GM23338 (cell line): Measurements from ENCODE around the gene C2orf49. TPM values are rescaled to one million over a fixed set of nuclear protein-coding genes. Genes with fewer than 3 reads are reported as not detected.

Experiments used
- ATAC-seq: fragments of 200-7000 bp; cut with Tn5 transposase; 3 replicates; pipeline ENCODE4 v1.9.1; 2020
- DNase-seq: peaks from one replicate; pipeline ENCODE4 v3.0.0-alpha.2; 2015; ENCODE audit warnings: low spot score
- H2AFZ ChIP-seq: fragments of 200-600 bp; sonication (generic); 2 replicates; pipeline ENCODE4 v1.8.0; 2016; ENCODE audit warnings: antibody characterized with exemption, mild to moderate bottlenecking, moderate library complexity
- H3F3A ChIP-seq: fragments of 200-600 bp; sonication (generic); replicated peaks from 2 replicates; pipeline ENCODE4 v1.8.0; 2017; ENCODE audit warnings: antibody characterized with exemption, mixed run types, low read depth
- H3K27ac ChIP-seq: fragments of 200-600 bp; sonication (generic); 2 replicates; pipeline ENCODE4 v1.6.1; 2016; ENCODE audit warnings: low read depth
- H3K27me3 ChIP-seq: fragments of 200-600 bp; sonication (generic); 2 replicates; pipeline ENCODE4 v1.8.0; 2016; ENCODE audit warnings: mild to moderate bottlenecking, mixed run types, moderate library complexity; ENCODE audit not compliant: insufficient read depth
- H3K36me3 ChIP-seq: fragments of 200-600 bp; sonication (generic); 2 replicates; pipeline ENCODE4 v1.8.0; 2016; ENCODE audit warnings: mild to moderate bottlenecking; ENCODE audit not compliant: insufficient read depth
- H3K4me1 ChIP-seq: fragments of 200-600 bp; sonication (generic); 2 replicates; pipeline ENCODE4 v1.8.0; 2016; ENCODE audit warnings: mild to moderate bottlenecking, moderate library complexity; ENCODE audit not compliant: insufficient read depth
- H3K4me2 ChIP-seq: fragments of 200-600 bp; sonication (generic); 2 replicates; pipeline ENCODE4 v1.7.1; 2017; ENCODE audit warnings: mixed run types
- H3K4me3 ChIP-seq: fragments of 200-600 bp; sonication (generic); 2 replicates; pipeline ENCODE4 v1.6.1; 2016; ENCODE audit warnings: mixed run types
- H3K79me2 ChIP-seq: fragments of 200-600 bp; sonication (generic); replicated peaks from 2 replicates; pipeline ENCODE4 v1.8.0; 2017; ENCODE audit warnings: mild to moderate bottlenecking; ENCODE audit not compliant: insufficient read depth
- H3K9me2 ChIP-seq: fragments of 200-600 bp; sonication (generic); 2 replicates; pipeline ENCODE4 v1.8.0; 2017; ENCODE audit not compliant: insufficient read depth
- H4K20me1 ChIP-seq: fragments of 200-600 bp; sonication (generic); replicated peaks from 2 replicates; pipeline ENCODE4 v1.8.0; 2017; ENCODE audit warnings: mild to moderate bottlenecking; ENCODE audit not compliant: insufficient read depth
- H3K27ac Mint-ChIP-seq: 2 replicates; pipeline ENCODE4 v1.8.0; 2020; ENCODE audit warnings: inconsistent platforms, mild to moderate bottlenecking, moderate library complexity, mixed read lengths
- H3K27me3 Mint-ChIP-seq: 3 replicates; pipeline ENCODE4 v1.8.0; 2022; ENCODE audit warnings: low read depth, mild to moderate bottlenecking, moderate library complexity, mixed read lengths, inconsistent platforms; ENCODE audit not compliant: insufficient read depth, poor library complexity
- H3K36me3 Mint-ChIP-seq: 3 replicates; pipeline ENCODE4 v1.8.0; 2021; ENCODE audit warnings: low read depth, mild to moderate bottlenecking, inconsistent platforms, moderate library complexity, mixed read lengths
- H3K4me1 Mint-ChIP-seq: 3 replicates; pipeline ENCODE4 v1.8.0; 2020; ENCODE audit warnings: mild to moderate bottlenecking, inconsistent platforms, mixed read lengths
- H3K4me3 Mint-ChIP-seq: 3 replicates; pipeline ENCODE4 v1.8.0; 2021; ENCODE audit warnings: moderate library complexity, mild to moderate bottlenecking, inconsistent platforms, mixed read lengths
- H3K9me3 Mint-ChIP-seq: 3 replicates; pipeline ENCODE4 v1.8.0; 2020; ENCODE audit warnings: moderate library complexity, mild to moderate bottlenecking, inconsistent platforms, mixed read lengths
- CTCF ChIP-seq, 2 experiments: fragments of 200-600 bp in 1 of 2; sonication (generic) in 1 of 2; conservative IDR thresholded peaks; 2 replicates each; pipeline versions ENCODE4 v1.5.1 to v1.6.1; 2016 to 2017; ENCODE audit warnings: antibody characterized with exemption in 2 of 2, low read depth in 2 of 2, mild to moderate bottlenecking in 2 of 2, moderate library complexity in 1 of 2
- ETS1 ChIP-seq: IDR thresholded peaks from 2 replicates; pipeline ENCODE4 v1.6.1; 2016; ENCODE audit warnings: antibody characterized with exemption
- EZH2phosphoT487 ChIP-seq: fragments of 200-600 bp; sonication (generic); IDR thresholded peaks from one replicate; pipeline ENCODE4 v1.8.1; 2018; ENCODE audit warnings: antibody characterized with exemption; ENCODE audit not compliant: unreplicated experiment
- JUNB ChIP-seq: IDR thresholded peaks from one replicate; pipeline ENCODE4 v1.6.1; 2016; ENCODE audit warnings: antibody characterized with exemption; ENCODE audit not compliant: unreplicated experiment
- NANOG ChIP-seq: IDR thresholded peaks from 2 replicates; pipeline ENCODE4 v1.6.1; 2016; ENCODE audit warnings: antibody characterized with exemption, borderline replicate concordance
- POLR2AphosphoS5 ChIP-seq: IDR thresholded peaks from 2 replicates; pipeline ENCODE4 v1.6.1; 2016; ENCODE audit warnings: antibody characterized with exemption, low read depth
- REST ChIP-seq: IDR thresholded peaks from one replicate; pipeline ENCODE4 v1.6.1; 2018; ENCODE audit warnings: antibody characterized with exemption; ENCODE audit not compliant: unreplicated experiment
- STAT1 ChIP-seq: IDR thresholded peaks from one replicate; pipeline ENCODE4 v1.6.1; 2016; ENCODE audit warnings: antibody characterized with exemption; ENCODE audit not compliant: unreplicated experiment
- ZNF114 ChIP-seq: fragments of 250-450 bp; sonication (Bioruptor Pico); IDR thresholded peaks from 2 replicates; pipeline ENCODE4 v1.5.0; 2020; ENCODE audit warnings: mild to moderate bottlenecking, moderate library complexity
- ZNF331 ChIP-seq: fragments of 250-450 bp; sonication (Bioruptor Pico); IDR thresholded peaks from 2 replicates; pipeline ENCODE4 v1.5.0; 2020; ENCODE audit warnings: low read depth, mild to moderate bottlenecking, moderate library complexity
- polyA plus RNA-seq: library from polyadenylated mRNA; unstranded; fragments of >200 nt; fragmentation: Nextera tagmentation; extraction: Ambion mirVana; gene quantifications from 2 replicates; pipeline ENCODE4 v1.2.1, GENCODE V29; 2016
- total RNA-seq: library from RNA; depleted of rRNA; stranded (reverse); fragments of >200 nt; shearing (Covaris generic); gene quantifications from 2 replicates; pipeline ENCODE4 v1.2.3, GENCODE V29; 2014

Gene C2orf49
- total and polyA plus RNA-seq, 2 experiments from 2014 or later: 19.6 to 33.8 TPM

GRCh38 chr2:105385731-105386540 lies 48.6 kb downstream of the C2orf49 start:
- Histone ChIP-seq H4K20me1 (peaks cover 5% of the 10 kb centered on the region; the same call in 1 of the 2 replicates), H3K4me3 (no peak overlapping the region), H3K36me3 (no peaks in the 10 kb centered on the region), H3K9me2 (no peaks in the 10 kb centered on the region), H3F3A (no peaks in the 10 kb centered on the region), H3K4me1 (no peaks in the 10 kb centered on the region), H3K27ac (no peak overlapping the region), H3K27me3 (no peaks in the 10 kb centered on the region), H3K4me2 (no peak overlapping the region), H3K79me2 (peaks cover 40% of the 10 kb centered on the region), H2AFZ (no peak overlapping the region)
- ATAC-seq (no peak), DNase-seq (no peak)
- no peak overlapping the region for H3K27ac Mint-ChIP-seq
- H3K4me3 Mint-ChIP-seq: no peak overlapping the region
- H3K36me3 Mint-ChIP-seq: peaks cover 34% of the 10 kb centered on the region
- TF ChIP-seq POLR2AphosphoS5: no peak
- TF ChIP-seq JUNB: no peak
- TF ChIP-seq ZNF331 (CRISPR knock-in tag): no peak
- TF ChIP-seq STAT1: no peak
- no peak for TF ChIP-seq REST
- TF ChIP-seq EZH2phosphoT487: no peak
- TF ChIP-seq NANOG: no peak
- no peaks in the 10 kb centered on the region for H3K9me3 Mint-ChIP-seq
- no peaks in the 10 kb centered on the region for H3K4me1 Mint-ChIP-seq
- H3K27me3 Mint-ChIP-seq: no peaks in the 10 kb centered on the region

- H3K9me3 Mint-ChIP-seq: no peaks in the 10 kb centered on the region
- Histone ChIP-seq H3K4me3 (no peak overlapping the region), H3K9me2 (no peaks in the 10 kb centered on the region), H3K79me2 (peaks cover 53% of the 10 kb centered on the region), H3K4me2 (no peak overlapping the region), H3F3A (no peaks in the 10 kb centered on the region), H3K36me3 (no peaks in the 10 kb centered on the region), H3K4me1 (no peaks in the 10 kb centered on the region), H4K20me1 (no peaks in the 10 kb centered on the region), H3K27ac (no peak overlapping the region), H2AFZ (no peak overlapping the region), H3K27me3 (no peaks in the 10 kb centered on the region)
- no peak overlapping the region for H3K4me3 Mint-ChIP-seq
- peaks cover 32% of the 10 kb centered on the region for H3K36me3 Mint-ChIP-seq
- ATAC-seq: no peak
- H3K27ac Mint-ChIP-seq: no peak overlapping the region
- DNase-seq: no peak
- H3K4me1 Mint-ChIP-seq: no peaks in the 10 kb centered on the region
- no peaks in the 10 kb centered on the region for H3K27me3 Mint-ChIP-seq
- TF ChIP-seq STAT1 (no peak), EZH2phosphoT487 (no peak), CTCF (conservative IDR thresholded peaks at IDR 0.05; ENCODE audit: low read depth in 2 of 2) (no peak), ETS1 (no peak), POLR2AphosphoS5 (no peak), ZNF331 (CRISPR knock-in tag) (no peak), NANOG (no peak), ZNF114 (CRISPR knock-in tag) (no peak), JUNB (no peak)
Measured at GRCh38 chr2:105387225-105387624, 49.9 kb downstream of the C2orf49 start.
